HepG2 (cell line): ENCODE measurements around the gene SRSF11. TPM values are rescaled to one million over a fixed set of nuclear protein-coding genes. Genes with fewer than 3 reads are reported as not detected.

Experiments used
- ATAC-seq: fragments of 200-7000 bp; cut with Tn5 transposase; 3 replicates; pipeline ENCODE4 v1.9.1; 2020; ENCODE audit warnings: mild to moderate bottlenecking, moderate library complexity
- BruUV-seq: library from RNA; stranded (reverse); fragments of 400-500 nt; replicated peaks from 2 replicates; lab custom pipeline; 2021; lab: Mats Ljungman, UMichigan
- CTCF ChIA-PET: fragments of 300-600 bp; formaldehyde crosslinking; extraction: SDS; loops from one replicate; lab custom pipeline; 2021; ENCODE audit warnings: low total read pairs, inconsistent platforms, low intra/inter-chr PET ratio; lab: Yijun Ruan, JAX
- POLR2A ChIA-PET: fragments of 350-600 bp; sonication (Branson Sonifier 250); formaldehyde crosslinking; loops from one replicate; lab custom pipeline; 2020; ENCODE audit warnings: antibody characterized with exemption, inconsistent platforms; lab: Yijun Ruan, JAX
- DNase-seq: peaks from one replicate; pipeline ENCODE4 v3.0.0-alpha.2; 2015; ENCODE audit warnings: low spot score
- FAIRE-seq: peaks from 3 replicates; lab custom pipeline; 2011; peaks lifted over from hg19 to GRCh38; lab: Jason Lieb, UNC
- H2AFZ ChIP-seq: one replicate; pipeline ENCODE4 v1.6.1; 2011; ENCODE audit warnings: low read length, inconsistent platforms
- H3K27ac ChIP-seq: fragments of 300-600 bp; 3 replicates; pipeline ENCODE4 v1.8.0; 2011; ENCODE audit warnings: mixed run types, mild to moderate bottlenecking, mixed read lengths, low read length, inconsistent platforms; ENCODE audit not compliant: insufficient read depth; ENCODE audit errors: extremely low read length
- H3K27me3 ChIP-seq, 2 experiments: fragments of 200-600 bp in 1 of 2; 2 replicates in 1 of 2; 3 replicates in 1 of 2; pipeline versions ENCODE4 v1.6.0 to v1.8.0; 2011; ENCODE audit warnings: low read length in 2 of 2, mild to moderate bottlenecking in 2 of 2, moderate library complexity in 2 of 2, inconsistent platforms in 1 of 2; ENCODE audit not compliant: insufficient read depth in 2 of 2, control insufficient read depth in 1 of 2
- H3K36me3 ChIP-seq, 2 experiments: fragments of 200-600 bp in 1 of 2; replicated peaks in 1 of 2; 2 replicates in 1 of 2; 3 replicates in 1 of 2; pipeline versions ENCODE4 v1.5.1 to v1.8.0; 2011; ENCODE audit warnings: low read length in 2 of 2, inconsistent platforms in 1 of 2; ENCODE audit not compliant: insufficient read depth in 2 of 2, control insufficient read depth in 1 of 2
- H3K4me1 ChIP-seq: 2 replicates; pipeline ENCODE4 v1.5.1; 2012; ENCODE audit warnings: low read length, inconsistent platforms; ENCODE audit not compliant: insufficient read depth
- H3K4me2 ChIP-seq: 2 replicates; pipeline ENCODE4 v1.6.0; 2011; ENCODE audit warnings: low read depth, low read length, inconsistent platforms
- H3K4me3 ChIP-seq, 3 experiments: fragments of 200-600 bp in 1 of 3; sonication (generic), shearing (Covaris generic) in 1 of 3; replicated peaks in 1 of 3; 2 replicates each; pipeline ENCODE4 v1.5.1; 2011 to 2016; ENCODE audit warnings: low read length in 3 of 3, inconsistent platforms in 2 of 3, low read depth in 2 of 3, mild to moderate bottlenecking in 2 of 3, control low read depth in 1 of 3, mixed read lengths in 1 of 3; ENCODE audit not compliant: insufficient read depth in 1 of 3
- H3K79me2 ChIP-seq: one replicate; pipeline ENCODE4 v1.6.1; 2011; ENCODE audit warnings: low read length, inconsistent platforms; ENCODE audit not compliant: insufficient read depth
- H3K9ac ChIP-seq: 2 replicates; pipeline ENCODE4 v1.6.0; 2011; ENCODE audit warnings: mild to moderate bottlenecking, low read depth, low read length, inconsistent platforms; ENCODE audit not compliant: insufficient read depth
- H3K9me3 ChIP-seq: 2 replicates; pipeline ENCODE4 v1.5.1; 2012; ENCODE audit warnings: mild to moderate bottlenecking, low read length
- H4K20me1 ChIP-seq: 2 replicates; pipeline ENCODE4 v1.6.0; 2011; ENCODE audit warnings: inconsistent platforms, mild to moderate bottlenecking, low read length, moderate library complexity; ENCODE audit not compliant: insufficient read depth
- PHF20 ChIP-seq: sonication (generic); formaldehyde crosslinking; IDR thresholded peaks from 2 replicates; pipeline ENCODE4 v1.5.0; 2020; ENCODE audit warnings: mild to moderate bottlenecking, missing genetic modification reagents
- POGZ ChIP-seq: sonication (generic); formaldehyde crosslinking; IDR thresholded peaks from 2 replicates; pipeline ENCODE4 v1.4.0; 2020; ENCODE audit warnings: mild to moderate bottlenecking, missing genetic modification reagents
- RXRA ChIP-seq: sonication (generic); formaldehyde crosslinking; IDR thresholded peaks from 2 replicates; pipeline ENCODE4 v1.5.1; 2020; ENCODE audit warnings: missing genetic modification reagents
- ZBED4 ChIP-seq: sonication (generic); formaldehyde crosslinking; IDR thresholded peaks from 2 replicates; pipeline ENCODE4 v1.4.0; 2020; ENCODE audit warnings: missing genetic modification reagents, borderline replicate concordance
- ZMYM2 ChIP-seq: sonication (generic); formaldehyde crosslinking; IDR thresholded peaks from 2 replicates; pipeline ENCODE4 v1.8.0; 2022; ENCODE audit warnings: mild to moderate bottlenecking, missing genetic modification reagents
- ZNF766 ChIP-seq: sonication (generic); formaldehyde crosslinking; IDR thresholded peaks from 2 replicates; pipeline ENCODE4 v1.5.0; 2020; ENCODE audit warnings: missing genetic modification reagents, borderline replicate concordance
- ZNF777 ChIP-seq: sonication (generic); formaldehyde crosslinking; IDR thresholded peaks from 2 replicates; pipeline ENCODE4 v1.4.0; 2020; ENCODE audit warnings: missing genetic modification reagents
- in situ Hi-C: cut with HindIII; loops from 2 replicates; pipeline ENCODE4 v1.10.0; 2017; ENCODE audit warnings: low pct_unique_long_range_greater_than_20kb; ENCODE audit not compliant: extremely low pct_ligation_motif_present
- intact Hi-C: fragments of 100-400 bp; cut with micrococcal nuclease; formaldehyde crosslinking; loops from one replicate; pipeline ENCODE4 v1.10.0; 2022; ENCODE audit not compliant: unreplicated experiment
- polyA plus RNA-seq, 8 experiments: library from polyadenylated mRNA; depleted of rRNA in 3 of 8; stranded (reverse) in 7 of 8; unstranded in 1 of 8; fragments of >200 nt; fragmentation: Illumina TruSeq in 4 of 8; extraction: Trizol in 4 of 8; gene quantifications; 2 replicates each; pipeline versions ENCODE4 v1.2.1 to v1.2.3, GENCODE V29; 2011 to 2016; ENCODE audit warnings: low read depth in 4 of 8, missing spikeins in 1 of 8, mixed read lengths in 1 of 8; ENCODE audit not compliant: insufficient read depth in 1 of 8
- total RNA-seq, 5 experiments: library from RNA; depleted of rRNA; stranded (reverse); fragments of >200 nt; fragmentation: Illumina TruSeq; extraction: Trizol; gene quantifications; 2 replicates each; pipeline ENCODE4 v1.2.3, GENCODE V29; 2016; ENCODE audit warnings: low read depth in 1 of 5

SRSF11 gene
- total and polyA plus RNA-seq, 2 of the 13 experiments (the other 11 are each of a cell fraction or from before 2014, with no cell fraction given) = 118 to 381 TPM

GRCh38 chr1:70288166-70288565 is 67.0 kb downstream of the SRSF11 start:
- Histone ChIP-seq H4K20me1 (no peaks in the 10 kb centered on the region), H3K4me3 (no peak overlapping the region), H3K4me1 (no peaks in the 10 kb centered on the region), H2AFZ (no peak overlapping the region), H3K36me3 (peaks cover 2 to 7% of the 10 kb centered on the region in 2 experiments; a peak in 4 of 5 replicates), H3K79me2 (no peaks in the 10 kb centered on the region), H3K9me3 (no peaks in the 10 kb centered on the region), H3K27me3 (no peaks in the 10 kb centered on the region), H3K9ac (no peak overlapping the region), H3K4me2 (no peak overlapping the region), H3K27ac (no peak overlapping the region)
- no TSS peak for BruUV-seq
- FAIRE-seq (no peak), ATAC-seq (no peak), DNase-seq (no peak)
- intact Hi-C loops = no loop called here
- POLR2A ChIA-PET = no interaction called here
- in situ Hi-C loops = no loop called here
- CTCF ChIA-PET = no interaction called here
- TF ChIP-seq POGZ (CRISPR knock-in tag) (no peak), ZBED4 (no peak), RXRA (CRISPR knock-in tag) (no peak), PHF20 (no peak), ZNF777 (CRISPR knock-in tag) (no peak), ZMYM2 (CRISPR knock-in tag) (no peak), ZNF766 (CRISPR knock-in tag) (no peak)
